HEK293T (cell line): ENCODE data around the gene PTPRO.

Experiments
- CTCF ChIA-PET: fragments of 350-600 bp; formaldehyde crosslinking; extraction: SDS; loops from one replicate; lab custom pipeline; 2021; ENCODE audit warnings: antibody characterized with exemption, inconsistent platforms; lab: Yijun Ruan, JAX
- POLR2A ChIA-PET: fragments of 350-600 bp; formaldehyde crosslinking; extraction: SDS; loops from one replicate; lab custom pipeline; 2020; ENCODE audit warnings: antibody characterized with exemption, inconsistent platforms; lab: Yijun Ruan, JAX
- DNase-seq: peaks from one replicate; pipeline ENCODE4 v3.0.0; 2012; ENCODE audit warnings: mixed read lengths; ENCODE audit errors: extremely low spot score
- ARNT ChIP-seq: fragments of 450-650 bp; IDR thresholded peaks from 2 replicates; pipeline ENCODE4 v1.6.1; 2017; ENCODE audit warnings: mild to moderate bottlenecking
- BHLHE40 ChIP-seq: fragments of 450-650 bp; IDR thresholded peaks from 2 replicates; pipeline ENCODE4 v1.6.1; 2016; ENCODE audit warnings: mild to moderate bottlenecking, moderate library complexity, borderline replicate concordance
- CTBP1 ChIP-seq: fragments of 450-650 bp; IDR thresholded peaks from 2 replicates; pipeline ENCODE4 v1.6.1; 2016; ENCODE audit warnings: borderline replicate concordance
- ELF4 ChIP-seq: fragments of 450-650 bp; IDR thresholded peaks from 2 replicates; pipeline ENCODE4 v1.6.1; 2017; ENCODE audit warnings: antibody characterized with exemption
- FOXA1 ChIP-seq: fragments of 450-650 bp; IDR thresholded peaks from 2 replicates; pipeline ENCODE4 v1.6.1; 2016; ENCODE audit warnings: mild to moderate bottlenecking
- FOXK2 ChIP-seq: fragments of 450-650 bp; IDR thresholded peaks from 2 replicates; pipeline ENCODE4 v1.6.1; 2016; ENCODE audit warnings: mild to moderate bottlenecking
- FOXM1 ChIP-seq: fragments of 450-650 bp; IDR thresholded peaks from 2 replicates; pipeline ENCODE4 v1.6.1; 2017; ENCODE audit warnings: mild to moderate bottlenecking, borderline replicate concordance
- HDGF ChIP-seq: fragments of 450-650 bp; IDR thresholded peaks from 2 replicates; pipeline ENCODE4 v1.6.1; 2017; ENCODE audit warnings: antibody characterized with exemption, borderline replicate concordance
- L3MBTL2 ChIP-seq: fragments of 450-650 bp; conservative IDR thresholded peaks from 2 replicates; pipeline ENCODE4 v1.6.1; 2016; ENCODE audit warnings: mild to moderate bottlenecking
- LEF1 ChIP-seq: fragments of 450-650 bp; IDR thresholded peaks from 2 replicates; pipeline ENCODE4 v1.6.1; 2017; ENCODE audit warnings: mild to moderate bottlenecking, borderline replicate concordance
- NFRKB ChIP-seq: fragments of 450-650 bp; IDR thresholded peaks from 2 replicates; pipeline ENCODE4 v1.6.1; 2016; ENCODE audit warnings: mild to moderate bottlenecking, moderate library complexity
- PKNOX1 ChIP-seq: fragments of 450-650 bp; IDR thresholded peaks from 2 replicates; pipeline ENCODE4 v1.6.1; 2016
- SP1 ChIP-seq: fragments of 450-650 bp; IDR thresholded peaks from 2 replicates; pipeline ENCODE4 v1.6.1; 2017
- SUZ12 ChIP-seq: fragments of 450-650 bp; IDR thresholded peaks from 2 replicates; pipeline ENCODE4 v1.6.1; 2016; ENCODE audit warnings: mild to moderate bottlenecking
- TARDBP ChIP-seq: fragments of 450-650 bp; IDR thresholded peaks from 2 replicates; pipeline ENCODE4 v1.6.1; 2016
- ZNF384 ChIP-seq: fragments of 450-650 bp; IDR thresholded peaks from 2 replicates; pipeline ENCODE4 v1.6.1; 2016

PTPRO gene

DNA sequence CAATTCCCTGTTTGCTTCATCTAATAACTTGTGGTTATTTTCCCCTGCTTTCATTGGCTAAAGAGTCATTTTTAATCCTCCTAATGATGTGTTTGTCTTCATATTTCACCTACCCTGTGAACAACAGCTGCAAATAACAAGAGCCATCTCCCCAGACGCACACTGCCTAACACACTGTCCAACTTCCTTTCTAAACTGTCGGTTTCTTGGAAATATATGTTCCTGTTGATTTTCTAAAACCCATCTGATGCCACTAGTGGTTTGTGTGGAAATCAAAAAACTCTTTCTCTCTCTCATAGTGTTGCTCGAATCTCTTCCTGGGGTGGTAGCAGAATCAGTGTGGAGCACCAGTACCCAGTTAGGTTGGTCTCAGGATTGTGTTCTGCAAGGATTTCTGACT lies 240.0 kb downstream of the PTPRO start:
- no peak for TF ChIP-seq NFRKB
- TF ChIP-seq SP1: no peak
- TF ChIP-seq BHLHE40: no peak
- TF ChIP-seq ZNF384: no peak
- no peak for TF ChIP-seq FOXM1
- TF ChIP-seq L3MBTL2: no peak
- no peak for TF ChIP-seq FOXA1
- no peak for TF ChIP-seq ARNT
- TF ChIP-seq HDGF: no peak
- ChIA-PET POLR2A (no interaction called here), CTCF (interaction anchor here (0.9 to 3.0 kb wide), 2 partner anchors 23 to 28 kb away, joined by 5 to 10 read pairs; no protein-coding TSS in a partner anchor)
- DNase-seq: no peak

GRCh38 chr12:15563663-15564062 lies 241.4 kb downstream of the PTPRO start:
- ChIA-PET POLR2A (no interaction called here), CTCF (interaction anchor here (1.2 kb wide), 1 partner anchor 29 kb away, joined by 3 read pairs; no protein-coding TSS in a partner anchor)
- no peak for DNase-seq
- TF ChIP-seq L3MBTL2: no peak
- TF ChIP-seq NFRKB: no peak
- no peak for TF ChIP-seq LEF1
- no peak for TF ChIP-seq HDGF
- no peak for TF ChIP-seq ARNT
- TF ChIP-seq TARDBP: no peak
- no peak for TF ChIP-seq PKNOX1
- TF ChIP-seq ELF4: no peak
- TF ChIP-seq FOXM1: no peak
- no peak for TF ChIP-seq FOXK2
- no peak for TF ChIP-seq SUZ12
- no peak for TF ChIP-seq ZNF384
- TF ChIP-seq CTBP1: no peak
- no peak for TF ChIP-seq FOXA1

- POLR2A ChIA-PET: no interaction called here
- CTCF ChIA-PET: interaction anchor here (1.7 kb wide), 1 partner anchor 10 kb away, joined by 7 read pairs; no protein-coding TSS in a partner anchor
- DNase-seq: no peak
- TF ChIP-seq FOXM1: no peak
- no peak for TF ChIP-seq BHLHE40
- no peak for TF ChIP-seq L3MBTL2
- TF ChIP-seq FOXK2: no peak
- TF ChIP-seq ARNT: no peak
- TF ChIP-seq PKNOX1: no peak
- no peak for TF ChIP-seq LEF1
- no peak for TF ChIP-seq NFRKB
- TF ChIP-seq FOXA1: no peak
- TF ChIP-seq CTBP1: no peak
- TF ChIP-seq SUZ12: no peak
- TF ChIP-seq HDGF: no peak
- no peak for TF ChIP-seq SP1
- no peak for TF ChIP-seq ELF4
- no peak for TF ChIP-seq ZNF384
- TF ChIP-seq TARDBP: no peak
Measured at GRCh38 chr12:15574353-15574752, 252.0 kb downstream of the PTPRO start.

DNA sequence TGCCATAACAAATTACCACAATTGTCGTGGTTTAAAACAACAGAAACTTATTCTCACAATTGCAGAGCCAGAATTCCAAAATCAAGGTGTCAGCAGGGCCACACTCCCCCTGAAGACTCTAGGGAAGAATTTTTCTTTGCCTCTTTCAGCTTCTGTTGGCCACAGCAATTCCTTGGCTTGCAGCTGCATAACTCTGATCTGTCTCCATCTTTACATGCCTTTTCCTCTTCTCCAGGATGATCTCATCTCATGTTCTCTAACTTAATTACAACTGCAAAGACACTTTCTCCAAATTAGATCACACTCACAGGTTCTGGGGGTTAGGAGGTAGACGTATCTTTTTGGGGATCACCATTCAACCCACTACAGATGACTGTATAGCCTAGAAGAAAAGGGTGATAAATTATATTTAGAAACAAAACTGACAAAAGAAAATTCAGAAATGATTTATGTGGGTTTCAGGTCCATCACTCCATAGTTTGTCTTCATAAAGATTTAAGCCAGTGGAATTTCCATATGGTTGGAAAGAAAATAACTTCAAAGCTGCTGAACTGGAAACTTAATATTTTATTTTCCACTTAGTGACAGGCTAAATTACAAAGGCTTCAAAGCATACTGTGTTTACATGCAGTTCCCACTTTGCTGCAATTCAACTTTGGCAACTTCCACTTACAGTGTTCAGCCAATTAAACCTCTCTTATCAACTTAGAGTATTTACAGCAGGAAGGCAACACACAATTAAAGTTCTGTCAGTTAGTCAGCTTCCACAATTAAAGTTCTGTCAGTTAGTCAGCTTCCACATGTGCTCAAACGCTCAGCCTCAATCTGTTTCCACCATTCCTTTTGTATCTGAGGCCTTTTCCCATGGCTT lies 253.6 kb downstream of the PTPRO start:
- ChIA-PET POLR2A (no interaction called here), CTCF (interaction anchor here (1.7 kb wide), 1 partner anchor 9 kb away, joined by 7 read pairs; no protein-coding TSS in a partner anchor)
- DNase-seq: no peak
- TF ChIP-seq ELF4 (no peak), ARNT (no peak), NFRKB (no peak), FOXM1 (no peak), PKNOX1 (no peak), SUZ12 (no peak), ZNF384 (no peak)

- CTCF ChIA-PET: no interaction called here
- POLR2A ChIA-PET: no interaction called here
- no peak for DNase-seq
- no peak for TF ChIP-seq FOXM1
- no peak for TF ChIP-seq PKNOX1
- no peak for TF ChIP-seq FOXK2
- no peak for TF ChIP-seq HDGF
- TF ChIP-seq L3MBTL2: no peak
- TF ChIP-seq TARDBP: no peak
- TF ChIP-seq BHLHE40: no peak
- TF ChIP-seq SP1: no peak
- no peak for TF ChIP-seq FOXA1
- no peak for TF ChIP-seq ZNF384
- no peak for TF ChIP-seq ELF4
- TF ChIP-seq LEF1: no peak
- TF ChIP-seq CTBP1: no peak
- no peak for TF ChIP-seq SUZ12
- no peak for TF ChIP-seq NFRKB
Measured at GRCh38 chr12:15580431-15580830, 258.1 kb downstream of the PTPRO start.
